GM23248 (cell line): ENCODE measurements around the gene SLC25A48. TPM values are rescaled to one million over a fixed set of nuclear protein-coding genes. Genes with fewer than 3 reads are reported as not detected.

ENCODE experiments used
- DNase-seq: peaks from one replicate; pipeline ENCODE4 v3.0.0-alpha.2; 2015
- H2AFZ ChIP-seq: fragments of 200-600 bp; sonication (generic); 2 replicates; pipeline ENCODE4 v1.6.1; 2016; ENCODE audit warnings: antibody characterized with exemption
- H3F3A ChIP-seq: fragments of 200-600 bp; sonication (generic); 2 replicates; pipeline ENCODE4 v1.6.1; 2016; ENCODE audit warnings: mild to moderate bottlenecking, antibody characterized with exemption, mixed run types; ENCODE audit not compliant: insufficient read depth
- H3K27ac ChIP-seq: fragments of 200-600 bp; sonication (generic); 2 replicates; pipeline ENCODE4 v1.5.1; 2016; ENCODE audit warnings: mild to moderate bottlenecking
- H3K27me3 ChIP-seq: fragments of 200-600 bp; sonication (generic); replicated peaks from 2 replicates; pipeline ENCODE4 v1.6.1; 2016; ENCODE audit warnings: mild to moderate bottlenecking; ENCODE audit not compliant: insufficient read depth
- H3K36me3 ChIP-seq: fragments of 200-600 bp; sonication (generic); 2 replicates; pipeline ENCODE4 v1.6.1; 2016; ENCODE audit warnings: low read depth, mild to moderate bottlenecking
- H3K4me1 ChIP-seq: fragments of 200-600 bp; sonication (generic); 2 replicates; pipeline ENCODE4 v1.6.1; 2016; ENCODE audit warnings: mild to moderate bottlenecking; ENCODE audit not compliant: insufficient read depth
- H3K4me2 ChIP-seq: fragments of 200-600 bp; sonication (generic); one replicate; pipeline ENCODE4 v1.6.1; 2016; ENCODE audit warnings: mild to moderate bottlenecking; ENCODE audit not compliant: unreplicated experiment
- H3K4me3 ChIP-seq: fragments of 200-600 bp; sonication (generic); 2 replicates; pipeline ENCODE4 v1.5.1; 2016; ENCODE audit warnings: mild to moderate bottlenecking
- H3K79me2 ChIP-seq: fragments of 200-600 bp; sonication (generic); 2 replicates; pipeline ENCODE4 v1.6.1; 2016; ENCODE audit warnings: mild to moderate bottlenecking; ENCODE audit not compliant: insufficient read depth
- H3K9ac ChIP-seq: fragments of 200-600 bp; sonication (generic); 2 replicates; pipeline ENCODE4 v1.6.1; 2016; ENCODE audit warnings: mild to moderate bottlenecking
- H3K9me2 ChIP-seq: fragments of 200-600 bp; sonication (generic); 2 replicates; pipeline ENCODE4 v1.6.1; 2016; ENCODE audit warnings: mixed run types, mild to moderate bottlenecking, moderate library complexity; ENCODE audit not compliant: insufficient read depth
- H3K9me3 ChIP-seq: fragments of 200-600 bp; sonication (generic); one replicate; pipeline ENCODE4 v1.6.1; 2017; ENCODE audit warnings: low read depth
- H4K20me1 ChIP-seq: fragments of 200-600 bp; sonication (generic); 2 replicates; pipeline ENCODE4 v1.6.0; 2016; ENCODE audit not compliant: insufficient read depth
- EZH2 ChIP-seq: fragments of 200-600 bp; sonication (generic); IDR thresholded peaks from 2 replicates; pipeline ENCODE4 v1.6.1; 2018; ENCODE audit warnings: antibody characterized with exemption, mild to moderate bottlenecking; ENCODE audit not compliant: insufficient read depth, poor library complexity, severe bottlenecking
- EZH2phosphoT487 ChIP-seq: fragments of 200-600 bp; sonication (generic); IDR thresholded peaks from 2 replicates; pipeline ENCODE4 v1.6.1; 2018; ENCODE audit warnings: antibody characterized with exemption, moderate library complexity, mild to moderate bottlenecking, low read depth; ENCODE audit not compliant: insufficient read depth
- WGBS, 2 experiments: methylation state at CpG; one replicate each; pipeline ENCODE4 v1.1.6; 2015 to 2017; ENCODE audit warnings: low lambda C conversion rate in 2 of 2, low coverage in 1 of 2; ENCODE audit errors: missing lambda C conversion rate in 2 of 2; 5-methylcytosine and 5-hydroxymethylcytosine counted together
- in situ Hi-C: fragments of 300-500 bp; cut with MboI; formaldehyde crosslinking; loops from 2 replicates; pipeline ENCODE4 v1.15.0; 2020
- polyA plus RNA-seq: library from polyadenylated mRNA; unstranded; fragments of >200 nt; fragmentation: Nextera tagmentation; extraction: Ambion mirVana; gene quantifications from 2 replicates; pipeline ENCODE4 v1.2.1, GENCODE V29; 2016
- total RNA-seq: library from RNA; depleted of rRNA; stranded (reverse); fragments of >200 nt; shearing (Covaris generic); gene quantifications from 2 replicates; pipeline ENCODE4 v1.2.3, GENCODE V29; 2014

Gene SLC25A48
- total and polyA plus RNA-seq, 2 experiments from 2014 or later, result not detected

- no peaks in the 10 kb centered on the region for H3K36me3 ChIP-seq
- H3K4me3 ChIP-seq, result no peak overlapping the region
- H4K20me1 ChIP-seq, result no peaks in the 10 kb centered on the region
- in situ Hi-C loops, result no loop called here
- 0 out of 2 replicates have a peak, but pooled peaks cover 10% of the 10 kb centered on the region for H3F3A ChIP-seq
- no peak overlapping the region for H2AFZ ChIP-seq
- H3K79me2 ChIP-seq, result no peaks in the 10 kb centered on the region
- H3K4me1 ChIP-seq, result peaks cover 11% of the 10 kb centered on the region; the same call in 1 of the 2 replicates
- WGBS, 2 experiments, result 0 to 3% methylated on average over 1 of the region's 1 CpG
- TF ChIP-seq EZH2phosphoT487, result no peak
- no peak for TF ChIP-seq EZH2
- H3K27ac ChIP-seq, result no peak overlapping the region
- peak; percentile 82 for DNase-seq
- no peaks in the 10 kb centered on the region for H3K9me3 ChIP-seq
- H3K9me2 ChIP-seq, result no peaks in the 10 kb centered on the region
- H3K4me2 ChIP-seq, result peak overlapping the region; percentile 9
- H3K9ac ChIP-seq, result no peak overlapping the region
- H3K27me3 ChIP-seq, result peaks cover 10% of the 10 kb centered on the region; the same call in 1 of the 2 replicates
These were observed 86.9 kb downstream of the SLC25A48 start for GRCh38 chr5:135921388-135921787.

DNA sequence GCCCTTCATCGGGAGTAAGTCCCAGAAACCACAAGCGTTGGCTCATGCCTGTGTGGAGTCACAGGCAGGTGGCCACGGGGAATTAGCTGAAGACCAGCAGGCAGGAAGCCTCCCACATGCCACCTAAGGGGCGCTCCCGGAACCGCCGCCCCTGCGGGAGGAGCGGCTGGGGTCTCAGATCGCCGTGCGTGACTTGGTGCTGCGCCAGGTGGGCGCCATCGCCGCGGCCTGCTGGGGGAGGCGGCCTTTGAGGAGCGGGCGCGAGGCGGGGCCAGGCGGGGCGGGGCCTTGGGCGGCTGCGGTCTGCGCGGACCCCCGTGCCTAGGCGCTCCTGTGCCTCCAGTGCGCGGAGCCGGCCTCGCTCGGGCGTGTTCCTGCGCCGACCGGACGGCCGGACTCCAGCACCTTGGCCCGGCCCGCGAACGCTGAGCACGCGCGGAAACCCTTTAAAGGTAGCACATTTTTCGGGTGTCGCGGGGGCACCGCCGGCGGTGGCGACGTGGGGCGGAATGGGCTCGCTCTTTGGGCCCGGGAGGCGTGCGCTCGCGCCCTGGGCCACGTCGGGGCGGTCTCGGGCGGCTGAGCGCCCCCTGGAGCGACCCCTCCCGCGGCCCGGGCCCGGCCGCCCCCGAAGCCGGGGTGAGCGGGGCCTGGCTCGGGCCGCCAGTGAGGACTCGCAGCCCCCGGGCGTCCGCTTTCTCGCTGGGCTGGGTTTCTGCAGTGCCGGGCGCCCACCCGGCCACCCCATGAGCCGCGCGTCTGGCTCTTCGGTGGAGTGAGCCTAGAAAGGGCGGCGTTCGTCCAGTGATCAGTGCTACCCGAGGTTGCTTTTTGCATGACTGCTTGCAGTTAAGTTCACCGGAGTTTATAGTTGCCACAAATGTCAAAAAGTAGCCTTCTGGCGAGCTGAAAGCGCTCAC lies 95.8 kb downstream of the SLC25A48 start:
- no peak overlapping the region for H3K27ac ChIP-seq
- DNase-seq, result peak; percentile 40
- in situ Hi-C loops, result no loop called here
- peak overlapping the region; percentile 63 for H3K4me3 ChIP-seq
- no peaks in the 10 kb centered on the region for H3K79me2 ChIP-seq
- WGBS, 2 experiments, result 15 to 16% methylated on average over 61 to 79 of the region's 99 CpGs
- H4K20me1 ChIP-seq, result no peaks in the 10 kb centered on the region
- peaks cover 46% of the 10 kb centered on the region for H3K27me3 ChIP-seq
- H3K9me2 ChIP-seq, result no peaks in the 10 kb centered on the region
- no peaks in the 10 kb centered on the region for H3K4me1 ChIP-seq
- no peak for TF ChIP-seq EZH2
- TF ChIP-seq EZH2phosphoT487, result no peak
- H3K9ac ChIP-seq, result no peak overlapping the region
- peak overlapping the region; percentile 63 for H2AFZ ChIP-seq
- H3K4me2 ChIP-seq, result peak overlapping the region; percentile 69
- no peaks in the 10 kb centered on the region for H3K36me3 ChIP-seq
- H3F3A ChIP-seq, result no peaks in the 10 kb centered on the region
- no peaks in the 10 kb centered on the region for H3K9me3 ChIP-seq

GRCh38 chr5:135930949-135931295 lies 96.5 kb downstream of the SLC25A48 start:
- H3K9me2 ChIP-seq, result no peaks in the 10 kb centered on the region
- TF ChIP-seq EZH2, result no peak
- TF ChIP-seq EZH2phosphoT487, result no peak
- H3F3A ChIP-seq, result no peaks in the 10 kb centered on the region
- H3K27ac ChIP-seq, result no peak overlapping the region
- H3K9ac ChIP-seq, result no peak overlapping the region
- H3K4me2 ChIP-seq, result no peak overlapping the region
- peak overlapping the region; percentile 63; the same call in 1 of the 2 replicates for H2AFZ ChIP-seq
- H3K4me3 ChIP-seq, result no peak overlapping the region; the same call in 1 of the 2 replicates
- H3K79me2 ChIP-seq, result no peaks in the 10 kb centered on the region
- H3K27me3 ChIP-seq, result peaks cover 39% of the 10 kb centered on the region
- no peaks in the 10 kb centered on the region for H3K4me1 ChIP-seq
- no peaks in the 10 kb centered on the region for H3K36me3 ChIP-seq
- in situ Hi-C loops, result no loop called here
- H3K9me3 ChIP-seq, result no peaks in the 10 kb centered on the region
- WGBS, 2 experiments, result 82 to 83% methylated on average over 18 of the region's 18 CpGs
- H4K20me1 ChIP-seq, result no peaks in the 10 kb centered on the region
- no peak for DNase-seq

GRCh38 chr5:135934939-135935338 lies 100.5 kb downstream of the SLC25A48 start:
- Histone ChIP-seq H3K9me2 (no peaks in the 10 kb centered on the region), H2AFZ (no peak overlapping the region), H3K27ac (no peak overlapping the region), H3K27me3 (0 out of 2 replicates have a peak, but pooled peaks cover 7% of the 10 kb centered on the region), H3K4me1 (no peaks in the 10 kb centered on the region), H3F3A (no peaks in the 10 kb centered on the region), H3K9ac (no peak overlapping the region), H3K36me3 (no peaks in the 10 kb centered on the region), H3K4me2 (no peak overlapping the region), H4K20me1 (no peaks in the 10 kb centered on the region), H3K79me2 (no peaks in the 10 kb centered on the region), H3K9me3 (no peaks in the 10 kb centered on the region), H3K4me3 (no peak overlapping the region)
- no peak for DNase-seq
- TF ChIP-seq EZH2phosphoT487 (no peak), EZH2 (no peak)
- WGBS, 2 experiments, result 94 to 98% methylated on average over 3 of the region's 3 CpGs
- in situ Hi-C loops, result no loop called here
